Activated CD8-positive, alpha-beta T cell treated with anti-CD3 and anti-CD28 coated beads for 36 hours (primary cell): ENCODE data around the gene CD38. TPM values are rescaled to one million over a fixed set of nuclear protein-coding genes. Genes with fewer than 3 reads are reported as not detected.
A peak's percentile ranks its signal among the peaks of the same experiment; 100 is the strongest.

ENCODE experiments used
- ATAC-seq: fragments of 200-7000 bp; cut with Tn5 transposase; one replicate; pipeline ENCODE4 v1.10.0; 2021; ENCODE audit warnings: mild to moderate bottlenecking, moderate library complexity
- CTCF ChIA-PET: fragments of 350-600 bp; sonication (Branson Sonifier 250); formaldehyde crosslinking; loops from one replicate; lab custom pipeline; 2021; ENCODE audit warnings: antibody characterized with exemption; lab: Charles Lee
- POLR2A ChIA-PET: fragments of 350-600 bp; sonication (Branson Sonifier 250); formaldehyde crosslinking; loops from one replicate; lab custom pipeline; 2021; ENCODE audit warnings: antibody characterized with exemption; lab: Charles Lee
- DNase-seq: peaks from one replicate; pipeline ENCODE4 v3.0.0-alpha.2; 2020
- H3K27ac Mint-ChIP-seq: one replicate; pipeline ENCODE4 v1.8.0; 2021; ENCODE audit warnings: mild to moderate bottlenecking, mixed read lengths
- H3K27me3 Mint-ChIP-seq: one replicate; pipeline ENCODE4 v1.8.0; 2021; ENCODE audit warnings: mixed read lengths
- H3K36me3 Mint-ChIP-seq: one replicate; pipeline ENCODE4 v1.8.0; 2021; ENCODE audit warnings: low read depth, mixed read lengths
- H3K4me1 Mint-ChIP-seq: one replicate; pipeline ENCODE4 v1.8.0; 2021; ENCODE audit warnings: low read depth, mixed read lengths
- H3K4me3 Mint-ChIP-seq: one replicate; pipeline ENCODE4 v1.8.0; 2021; ENCODE audit warnings: mild to moderate bottlenecking, moderate library complexity, mixed read lengths
- H3K9me3 Mint-ChIP-seq: one replicate; pipeline ENCODE4 v1.8.0; 2021; ENCODE audit warnings: mixed read lengths
- intact Hi-C: fragments of 100-400 bp; cut with micrococcal nuclease; formaldehyde crosslinking; loops from one replicate; pipeline ENCODE4 v1.10.0; 2022
- total RNA-seq, 2 experiments: library from RNA; stranded (reverse); gene quantifications; one replicate each; pipeline ENCODE4 v1.2.3, GENCODE V29; 2021
- TF ChIP-seq, protein P1 (sequence below): fragments of 200-600 bp; IDR thresholded peaks from one replicate; pipeline ENCODE4 v1.8.0; 2022; ENCODE audit warnings: antibody characterized with exemption, mild to moderate bottlenecking

Gene CD38
- total RNA-seq, 2 experiments from 2014 or later, result 24.3 to 25.6 TPM

DNA sequence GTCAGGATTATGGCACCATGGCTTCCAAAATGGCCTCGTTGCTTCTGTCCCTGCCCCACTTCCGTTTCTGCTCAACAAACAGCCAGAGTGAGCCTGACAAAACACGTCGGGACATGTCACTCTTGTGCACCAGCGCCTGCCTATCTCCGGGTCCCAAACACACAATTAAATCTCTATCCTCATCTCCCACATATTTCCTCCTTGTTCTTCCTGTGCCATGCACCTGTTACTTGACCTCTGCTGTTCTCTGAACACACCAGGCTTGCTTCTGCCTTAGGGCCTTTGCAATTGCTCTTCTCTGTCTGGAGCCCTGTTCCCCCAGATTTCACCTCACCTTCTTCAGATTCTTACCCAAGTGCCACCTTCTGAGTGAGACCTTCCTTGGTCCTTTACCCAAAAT lies 12.7 kb upstream of the CD38 start:
- peaks cover 1% of the 10 kb centered on the region for H3K27me3 Mint-ChIP-seq
- peak overlapping the region; percentile 35 for H3K27ac Mint-ChIP-seq
- no peaks in the 10 kb centered on the region for H3K36me3 Mint-ChIP-seq
- ChIA-PET CTCF (interaction anchor here (1.8 to 11.6 kb wide), 2 partner anchors 6 to 40 kb away, joined by 9 to 112 read pairs; no protein-coding TSS in a partner anchor), POLR2A (interaction anchor here (1.1 to 3.9 kb wide), 3 partner anchors 9 to 21 kb away, joined by 3 to 22 read pairs (median 3); no protein-coding TSS in a partner anchor)
- DNase-seq (no peak), ATAC-seq (no peak)
- H3K9me3 Mint-ChIP-seq, result peaks cover 3% of the 10 kb centered on the region
- no peak overlapping the region for H3K4me3 Mint-ChIP-seq
- peaks cover 44% of the 10 kb centered on the region for H3K4me1 Mint-ChIP-seq
- TF ChIP-seq, protein P1, sequence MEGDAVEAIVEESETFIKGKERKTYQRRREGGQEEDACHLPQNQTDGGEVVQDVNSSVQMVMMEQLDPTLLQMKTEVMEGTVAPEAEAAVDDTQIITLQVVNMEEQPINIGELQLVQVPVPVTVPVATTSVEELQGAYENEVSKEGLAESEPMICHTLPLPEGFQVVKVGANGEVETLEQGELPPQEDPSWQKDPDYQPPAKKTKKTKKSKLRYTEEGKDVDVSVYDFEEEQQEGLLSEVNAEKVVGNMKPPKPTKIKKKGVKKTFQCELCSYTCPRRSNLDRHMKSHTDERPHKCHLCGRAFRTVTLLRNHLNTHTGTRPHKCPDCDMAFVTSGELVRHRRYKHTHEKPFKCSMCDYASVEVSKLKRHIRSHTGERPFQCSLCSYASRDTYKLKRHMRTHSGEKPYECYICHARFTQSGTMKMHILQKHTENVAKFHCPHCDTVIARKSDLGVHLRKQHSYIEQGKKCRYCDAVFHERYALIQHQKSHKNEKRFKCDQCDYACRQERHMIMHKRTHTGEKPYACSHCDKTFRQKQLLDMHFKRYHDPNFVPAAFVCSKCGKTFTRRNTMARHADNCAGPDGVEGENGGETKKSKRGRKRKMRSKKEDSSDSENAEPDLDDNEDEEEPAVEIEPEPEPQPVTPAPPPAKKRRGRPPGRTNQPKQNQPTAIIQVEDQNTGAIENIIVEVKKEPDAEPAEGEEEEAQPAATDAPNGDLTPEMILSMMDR, result no peak
- intact Hi-C loops, result no loop called here

- Mint-ChIP-seq H3K36me3 (no peaks in the 10 kb centered on the region), H3K4me3 (peak overlapping the region; percentile 9), H3K27me3 (peaks cover 1% of the 10 kb centered on the region), H3K4me1 (peaks cover 47% of the 10 kb centered on the region), H3K9me3 (peaks cover 3% of the 10 kb centered on the region), H3K27ac (peak overlapping the region; percentile 35)
- TF ChIP-seq, protein P1, result no peak
- CTCF ChIA-PET, result interaction anchor here (1.8 to 11.6 kb wide), 2 partner anchors 7 to 39 kb away, joined by 9 to 112 read pairs; no protein-coding TSS in a partner anchor
- POLR2A ChIA-PET, result interaction anchor here (1.0 to 3.9 kb wide), 6 partner anchors 9 to 20 kb away, joined by 3 to 22 read pairs (median 4); partner anchors contain the start of gene CD38
- DNase-seq (peak; percentile 70), ATAC-seq (peak; percentile 67)
- intact Hi-C loops, result no loop called here
These were observed 12.0 kb upstream of the CD38 start for GRCh38 chr4:15765910-15766697.

GRCh38 chr4:15766821-15767220 lies 11.3 kb upstream of the CD38 start:
- CTCF ChIA-PET, result interaction anchor here (0.6 to 11.6 kb wide), 3 partner anchors 7 to 461 kb away, joined by 3 to 112 read pairs (median 9); no protein-coding TSS in a partner anchor
- TF ChIP-seq, protein P1, result no peak
- intact Hi-C loops, result no loop called here
- Mint-ChIP-seq H3K4me3 (no peak overlapping the region), H3K36me3 (no peaks in the 10 kb centered on the region), H3K27me3 (peaks cover 1% of the 10 kb centered on the region), H3K9me3 (peaks cover 3% of the 10 kb centered on the region), H3K4me1 (peaks cover 53% of the 10 kb centered on the region), H3K27ac (peak overlapping the region; percentile 35)
- POLR2A ChIA-PET, result interaction anchor here (1.0 to 3.9 kb wide), 5 partner anchors 8 to 19 kb away, joined by 3 to 22 read pairs (median 4); partner anchors contain the start of gene CD38
- no peak for DNase-seq
- no peak for ATAC-seq

- ATAC-seq (no peak), DNase-seq (no peak)
- H3K27ac Mint-ChIP-seq, result no peak overlapping the region
- POLR2A ChIA-PET, result interaction anchor here (1.1 to 3.9 kb wide), 5 partner anchors 10 to 25 kb away, joined by 3 to 22 read pairs (median 6); no protein-coding TSS in a partner anchor
- no peak overlapping the region for H3K4me3 Mint-ChIP-seq
- TF ChIP-seq, protein P1, result no peak
- H3K9me3 Mint-ChIP-seq, result no peaks in the 10 kb centered on the region
- H3K4me1 Mint-ChIP-seq, result peaks cover 72% of the 10 kb centered on the region
- intact Hi-C loops, result no loop called here
- CTCF ChIA-PET, result interaction anchor here (1.2 to 11.6 kb wide), 3 partner anchors 10 to 36 kb away, joined by 5 to 112 read pairs (median 5); no protein-coding TSS in a partner anchor
- H3K27me3 Mint-ChIP-seq, result peaks cover 9% of the 10 kb centered on the region
- H3K36me3 Mint-ChIP-seq, result no peaks in the 10 kb centered on the region
These were observed 8.9 kb upstream of the CD38 start for GRCh38 chr4:15769202-15769601.
